ENCODE results near the gene SRD5A3. TPM values are rescaled to one million over a fixed set of nuclear protein-coding genes. Genes with fewer than 3 reads are reported as not detected.
A peak's percentile ranks its signal among the peaks of the same experiment; 100 is the strongest.

Gene SRD5A3
- total and polyA plus RNA-seq, 2 donors (not counting 3 experiments of a cell fraction or from before 2014, with no cell fraction given) = 23.6 to 24.3 TPM

DNA sequence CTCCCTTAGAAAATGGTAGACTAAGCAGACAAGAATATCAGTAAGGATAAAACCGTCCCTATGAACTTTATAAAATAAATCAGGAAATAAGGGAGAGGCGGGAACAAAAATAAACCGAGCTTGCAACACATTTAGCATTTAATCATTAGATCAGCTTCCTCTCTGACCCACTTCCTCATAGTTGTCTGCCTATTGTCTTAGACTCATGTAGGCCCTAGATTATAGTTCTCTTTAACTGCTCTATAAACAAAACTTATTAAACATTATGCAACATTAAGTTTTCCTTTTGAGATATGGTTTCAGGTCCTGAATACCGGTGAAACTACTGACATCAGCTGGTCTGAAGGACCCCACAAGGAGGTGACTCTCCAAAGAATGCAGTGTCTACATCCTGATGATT lies 15.8 kb upstream of the SRD5A3 start:
- no peak overlapping the region for H2AFZ ChIP-seq (ENCODE audit: low read depth, low read length)
- intact Hi-C loops (cut with micrococcal nuclease) (no loop called here), dilution Hi-C loops (cut with MboI; ENCODE audit: extremely low pct_ligation_motif_present, low sequenced_read_pairs) (no loop called here)
- H3K4me1 ChIP-seq (ENCODE audit: control insufficient read depth, extremely low read depth, insufficient read depth, low read length) = peaks cover 16% of the 10 kb centered on the region
- peak overlapping the region; percentile 66 for H3K27ac ChIP-seq (ENCODE audit: insufficient read depth, low read depth, low read length)
- no peaks in the 10 kb centered on the region for H4K20me1 ChIP-seq (replicated peaks; ENCODE audit: control insufficient read depth, extremely low read depth, insufficient read depth, low read length)
- H3K79me2 ChIP-seq (ENCODE audit: control insufficient read depth, insufficient read depth, low read length) = no peaks in the 10 kb centered on the region
- TF ChIP-seq POLR2A (IDR thresholded peaks at IDR 0.05; ENCODE audit: low read depth, low read length) (no peak), FOS (IDR thresholded peaks at IDR 0.05; ENCODE audit: borderline replicate concordance, insufficient read depth, low read length) (peak; percentile 10), CTCF (IDR thresholded peaks at IDR 0.05; ENCODE audit: extremely low read depth in 1 of 2, insufficient read depth in 1 of 2, low read depth in 1 of 2, low read length in 2 of 2) (no peak), MYC (IDR thresholded peaks at IDR 0.05; ENCODE audit: low read depth, low read length) (no peak), EZH2 (IDR thresholded peaks at IDR 0.05; ENCODE audit: borderline replicate concordance, low read depth, low read length, severe bottlenecking) (no peak), GATA2 (IDR thresholded peaks at IDR 0.05; ENCODE audit: insufficient read depth, insufficient read length, low read depth, low read length) (peak; percentile 78), JUN (IDR thresholded peaks at IDR 0.05; ENCODE audit: borderline replicate concordance, insufficient read depth, insufficient read length, low read depth) (peak; percentile 1), POLR2AphosphoS5 (IDR thresholded peaks at IDR 0.05; ENCODE audit: insufficient read depth, low read depth, low read length) (peak; percentile 33)
- TF ChIP-seq, protein P1, sequence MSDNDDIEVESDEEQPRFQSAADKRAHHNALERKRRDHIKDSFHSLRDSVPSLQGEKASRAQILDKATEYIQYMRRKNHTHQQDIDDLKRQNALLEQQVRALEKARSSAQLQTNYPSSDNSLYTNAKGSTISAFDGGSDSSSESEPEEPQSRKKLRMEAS (IDR thresholded peaks at IDR 0.05; ENCODE audit: insufficient read depth, insufficient read length) = no peak
- H3K4me3 ChIP-seq (replicated peaks in 1 of 3; ENCODE audit: insufficient read depth in 1 of 3, low read depth in 1 of 3, low read length in 3 of 3) = no peak overlapping the region
- H3K9ac ChIP-seq (replicated peaks; ENCODE audit: extremely low read depth, insufficient read depth, low read length) = no peak overlapping the region
- H3K27me3 ChIP-seq (ENCODE audit: control insufficient read depth in 2 of 2, insufficient read depth in 2 of 2, low read length in 2 of 2) = no peaks in the 10 kb centered on the region
- H3K36me3 ChIP-seq (ENCODE audit: control insufficient read depth in 2 of 2, extremely low read depth in 1 of 2, insufficient read depth in 2 of 2, low read length in 2 of 2) = no peaks in the 10 kb centered on the region
- no peak for FAIRE-seq
- H3K9me1 ChIP-seq (replicated peaks; ENCODE audit: control insufficient read depth, extremely low read depth, insufficient read depth, low read length) = no peaks in the 10 kb centered on the region
- BruUV-seq (replicated peaks) = no TSS peak
- peak; percentile 57 for DNase-seq (ENCODE audit: low read depth, low spot score)
- no peaks in the 10 kb centered on the region for H3K9me3 ChIP-seq (replicated peaks; ENCODE audit: control insufficient read depth, insufficient read depth, low read length)
- peak overlapping the region; percentile 54 for H3K4me2 ChIP-seq (ENCODE audit: insufficient read depth, low read length)
- POLR2A ChIA-PET = no interaction called here
- CTCF ChIA-PET = interaction anchor here (0.8 to 1.2 kb wide), 3 partner anchors 15 to 359 kb away, joined by 3 to 5 read pairs (median 3); partner anchors contain the start of gene SRD5A3
